ENCODE data around the gene PTPRT. TPM values are rescaled to one million over a fixed set of nuclear protein-coding genes. Genes with fewer than 3 reads are reported as not detected.

Gene PTPRT
- total and polyA plus RNA-seq, 2 donors (not counting 1 experiment from before 2014, with no cell fraction given) = not detected

GRCh38 chr20:42641886-42642285 is 547.8 kb downstream of the PTPRT start:
- H4K20me1 ChIP-seq (ENCODE audit: control insufficient read depth, extremely low read depth, insufficient read depth, low read length) = no peaks in the 10 kb centered on the region
- H3K79me2 ChIP-seq (ENCODE audit: control insufficient read depth, insufficient read depth, low read length) = no peaks in the 10 kb centered on the region
- H3K9ac ChIP-seq (ENCODE audit: insufficient read depth, low read length) = no peak overlapping the region
- H3K4me2 ChIP-seq (ENCODE audit: extremely low read depth, insufficient read depth, low read length) = no peak overlapping the region
- H3K4me1 ChIP-seq (ENCODE audit: control insufficient read depth, extremely low read depth, insufficient read depth, low read length) = no peaks in the 10 kb centered on the region
- TF ChIP-seq CTCF (conservative IDR thresholded peaks at IDR 0.05 in 1 of 2, IDR thresholded peaks at IDR 0.05 in 1 of 2; ENCODE audit: low read depth in 1 of 2, low read length in 2 of 2) (no peak), EZH2 (IDR thresholded peaks at IDR 0.05; ENCODE audit: low read length, missing control alignments) (no peak)
- H3K4me3 ChIP-seq (replicated peaks in 1 of 4; ENCODE audit: control extremely low read depth in 1 of 4, insufficient read depth in 1 of 4, low read depth in 3 of 4, low read length in 4 of 4) = no peak overlapping the region
- H3K27me3 ChIP-seq (ENCODE audit: control insufficient read depth, insufficient read depth, low read length) = no peaks in the 10 kb centered on the region
- DNase-seq (ENCODE audit: low read depth in 2 of 2) = no peak
- H2AFZ ChIP-seq (ENCODE audit: low read length) = no peak overlapping the region
- H3K36me3 ChIP-seq (ENCODE audit: control insufficient read depth, insufficient read depth, low read length) = no peaks in the 10 kb centered on the region
- no peak overlapping the region for H3K27ac ChIP-seq (ENCODE audit: insufficient read depth, low read length)
- H3K9me3 ChIP-seq (ENCODE audit: control insufficient read depth, insufficient read depth, low read depth, low read length) = no peaks in the 10 kb centered on the region

- Histone ChIP-seq H3K9me3 (ENCODE audit: control insufficient read depth, insufficient read depth, low read depth, low read length) (no peaks in the 10 kb centered on the region), H3K4me2 (ENCODE audit: extremely low read depth, insufficient read depth, low read length) (no peak overlapping the region), H3K4me1 (ENCODE audit: control insufficient read depth, extremely low read depth, insufficient read depth, low read length) (no peaks in the 10 kb centered on the region), H4K20me1 (ENCODE audit: control insufficient read depth, extremely low read depth, insufficient read depth, low read length) (no peaks in the 10 kb centered on the region), H2AFZ (ENCODE audit: low read length) (no peak overlapping the region), H3K36me3 (ENCODE audit: control insufficient read depth, insufficient read depth, low read length) (no peaks in the 10 kb centered on the region), H3K27me3 (ENCODE audit: control insufficient read depth, insufficient read depth, low read length) (no peaks in the 10 kb centered on the region), H3K4me3 (replicated peaks in 1 of 4; ENCODE audit: control extremely low read depth in 1 of 4, insufficient read depth in 1 of 4, low read depth in 3 of 4, low read length in 4 of 4) (no peak overlapping the region), H3K9ac (ENCODE audit: insufficient read depth, low read length) (no peak overlapping the region), H3K27ac (ENCODE audit: insufficient read depth, low read length) (no peak overlapping the region), H3K79me2 (ENCODE audit: control insufficient read depth, insufficient read depth, low read length) (no peaks in the 10 kb centered on the region)
- no peak for DNase-seq (ENCODE audit: low read depth in 2 of 2)
- TF ChIP-seq EZH2 (IDR thresholded peaks at IDR 0.05; ENCODE audit: low read length, missing control alignments) (no peak), CTCF (conservative IDR thresholded peaks at IDR 0.05 in 1 of 2, IDR thresholded peaks at IDR 0.05 in 1 of 2; ENCODE audit: low read depth in 1 of 2, low read length in 2 of 2) (no peak)
These were observed 550.6 kb downstream of the PTPRT start for GRCh38 chr20:42639140-42639539.

GRCh38 chr20:42635699-42636411 is 553.9 kb downstream of the PTPRT start:
- H4K20me1 ChIP-seq (ENCODE audit: control insufficient read depth, extremely low read depth, insufficient read depth, low read length) = no peaks in the 10 kb centered on the region
- H3K4me3 ChIP-seq (replicated peaks in 1 of 4; ENCODE audit: control extremely low read depth in 1 of 4, insufficient read depth in 1 of 4, low read depth in 3 of 4, low read length in 4 of 4) = no peak overlapping the region
- no peaks in the 10 kb centered on the region for H3K79me2 ChIP-seq (ENCODE audit: control insufficient read depth, insufficient read depth, low read length)
- no peak for DNase-seq (ENCODE audit: low read depth in 2 of 2)
- H3K9me3 ChIP-seq (ENCODE audit: control insufficient read depth, insufficient read depth, low read depth, low read length) = no peaks in the 10 kb centered on the region
- H3K4me2 ChIP-seq (ENCODE audit: extremely low read depth, insufficient read depth, low read length) = no peak overlapping the region
- H3K36me3 ChIP-seq (ENCODE audit: control insufficient read depth, insufficient read depth, low read length) = no peaks in the 10 kb centered on the region
- H2AFZ ChIP-seq (ENCODE audit: low read length) = no peak overlapping the region
- no peaks in the 10 kb centered on the region for H3K4me1 ChIP-seq (ENCODE audit: control insufficient read depth, extremely low read depth, insufficient read depth, low read length)
- H3K27me3 ChIP-seq (ENCODE audit: control insufficient read depth, insufficient read depth, low read length) = no peaks in the 10 kb centered on the region
- no peak overlapping the region for H3K27ac ChIP-seq (ENCODE audit: insufficient read depth, low read length)
- TF ChIP-seq CTCF (conservative IDR thresholded peaks at IDR 0.05 in 1 of 2, IDR thresholded peaks at IDR 0.05 in 1 of 2; ENCODE audit: low read depth in 1 of 2, low read length in 2 of 2) = no peak
- no peak for TF ChIP-seq EZH2 (IDR thresholded peaks at IDR 0.05; ENCODE audit: low read length, missing control alignments)
- no peak overlapping the region for H3K9ac ChIP-seq (ENCODE audit: insufficient read depth, low read length)
